ENCODE results near the gene CNGA3.
A peak's percentile ranks its signal among the peaks of the same experiment; 100 is the strongest.
"Not testable (repeated sequence)": the region's sequence is repeated elsewhere in the genome, so short reads cannot be mapped to it uniquely, and the experiment has no call there.

Gene CNGA3

DNA sequence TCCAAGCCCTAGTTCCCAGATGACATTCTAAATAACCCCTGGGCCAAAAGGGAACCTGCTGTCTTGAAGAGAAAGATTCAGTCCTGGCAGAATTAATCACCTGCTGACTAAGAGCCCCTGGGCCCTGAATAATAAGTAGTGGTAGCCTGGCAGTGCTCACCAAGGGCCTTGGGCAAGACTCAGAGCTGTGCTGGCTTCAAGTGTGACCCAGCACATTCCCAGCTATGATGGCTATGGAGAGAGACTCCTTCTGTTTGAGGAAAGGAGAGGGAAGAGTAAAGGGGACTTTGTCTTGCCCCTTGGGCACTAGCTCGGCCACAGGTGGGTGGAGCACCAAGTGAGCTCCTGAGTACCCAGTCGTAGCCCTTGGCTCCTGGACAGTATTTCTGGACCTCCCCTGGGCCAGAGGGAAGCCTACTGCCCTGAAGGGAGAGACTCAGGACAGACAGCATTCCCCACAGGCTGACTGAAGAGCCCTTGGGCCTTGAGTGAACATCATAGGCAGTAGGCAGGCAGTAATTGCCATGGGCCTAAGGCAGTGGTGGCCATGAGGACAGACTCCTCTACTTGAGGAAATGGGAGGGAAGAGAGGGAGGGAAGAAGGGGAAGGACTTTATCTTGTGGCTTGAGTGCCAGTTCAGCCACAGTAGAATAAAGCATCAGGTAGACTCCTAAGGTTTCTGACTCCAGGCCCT, 58.4 kb downstream of the CNGA3 start:
- DNase-seq (ENCODE audit: low spot score), result no peak

- DNase-seq (ENCODE audit: low spot score), result no peak
Observed at GRCh38 chr2:98405301-98405700, 59.0 kb downstream of the CNGA3 start.

DNA sequence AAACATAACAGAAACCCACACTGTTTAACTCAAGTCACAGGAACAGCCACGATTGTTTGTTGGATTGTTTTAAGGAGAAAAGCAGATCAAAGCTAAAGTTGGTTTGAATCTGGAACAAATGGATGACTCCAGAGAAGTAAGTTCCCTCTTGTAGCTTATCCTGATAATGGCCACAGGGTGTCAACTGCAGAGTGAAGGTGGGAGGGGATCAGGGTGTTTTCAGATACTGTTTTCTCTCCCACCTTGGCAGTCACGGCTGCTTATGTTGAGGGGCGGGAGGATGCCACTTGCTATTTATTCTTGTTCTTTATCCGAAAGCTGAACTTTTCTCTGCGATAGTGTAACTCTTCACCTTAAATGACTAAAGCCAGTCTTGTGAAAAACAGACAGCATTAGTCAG, 61.9 kb downstream of the CNGA3 start:
- no peak for DNase-seq (ENCODE audit: low spot score)

GRCh38 chr2:98412751-98413458, 66.6 kb downstream of the CNGA3 start:
- DNase-seq (ENCODE audit: low spot score), result peak; percentile 63

GRCh38 chr2:98414246-98414645, 68.0 kb downstream of the CNGA3 start:
- DNase-seq (ENCODE audit: low spot score), result not testable (repeated sequence)

GRCh38 chr2:98415719-98416248, 69.5 kb downstream of the CNGA3 start:
- DNase-seq (ENCODE audit: low spot score), result not testable (repeated sequence)

GRCh38 chr2:98416383-98417159, 70.3 kb downstream of the CNGA3 start:
- no peak for DNase-seq (ENCODE audit: low spot score)

DNA sequence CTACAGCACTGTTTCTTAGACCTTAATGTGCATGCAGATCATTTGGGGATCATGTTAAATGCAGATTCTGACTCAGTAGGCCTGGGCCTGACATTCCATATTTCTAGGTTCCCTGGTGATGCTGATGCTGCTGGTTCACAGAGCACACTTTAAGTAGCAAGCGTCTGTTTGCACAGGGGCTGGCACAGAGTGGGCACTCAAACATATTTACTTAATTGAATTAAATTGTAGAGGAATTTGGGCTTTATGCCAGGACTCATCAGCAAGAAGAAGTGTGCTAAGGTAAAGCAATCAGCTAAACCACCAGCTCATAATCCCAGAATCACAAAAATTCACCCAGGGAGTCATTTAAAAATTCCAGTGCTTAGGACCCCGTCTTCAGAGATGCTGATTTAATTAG, 73.3 kb downstream of the CNGA3 start:
- no peak for DNase-seq (ENCODE audit: low spot score)

- DNase-seq (ENCODE audit: low spot score), result no peak
Observed at GRCh38 chr2:98419977-98420725, 73.9 kb downstream of the CNGA3 start.

GRCh38 chr2:98422449-98422848, 76.2 kb downstream of the CNGA3 start:
- DNase-seq (ENCODE audit: low spot score), result no peak

GRCh38 chr2:98426771-98427170, 80.5 kb downstream of the CNGA3 start:
- no peak for DNase-seq (ENCODE audit: low spot score)

DNA sequence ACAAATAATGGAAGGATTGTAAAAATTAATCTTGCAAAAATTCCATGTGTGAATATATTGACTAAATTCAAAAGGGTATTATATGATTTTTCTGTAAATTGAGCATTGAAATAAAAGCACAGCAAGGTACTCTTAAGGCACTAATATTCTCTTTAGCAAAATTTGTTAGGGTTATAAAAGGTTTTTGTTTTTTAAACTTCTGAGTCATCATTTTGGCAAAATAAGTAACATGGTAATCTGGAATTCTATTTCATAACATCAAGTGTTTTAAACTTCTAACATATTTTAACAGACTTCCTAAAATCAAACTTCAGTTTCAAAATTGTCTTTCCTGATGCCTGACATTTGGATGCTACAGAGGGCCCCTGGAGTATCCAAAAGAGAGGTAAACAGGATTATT, 85.9 kb downstream of the CNGA3 start:
- DNase-seq (ENCODE audit: low spot score), result no peak

DNA sequence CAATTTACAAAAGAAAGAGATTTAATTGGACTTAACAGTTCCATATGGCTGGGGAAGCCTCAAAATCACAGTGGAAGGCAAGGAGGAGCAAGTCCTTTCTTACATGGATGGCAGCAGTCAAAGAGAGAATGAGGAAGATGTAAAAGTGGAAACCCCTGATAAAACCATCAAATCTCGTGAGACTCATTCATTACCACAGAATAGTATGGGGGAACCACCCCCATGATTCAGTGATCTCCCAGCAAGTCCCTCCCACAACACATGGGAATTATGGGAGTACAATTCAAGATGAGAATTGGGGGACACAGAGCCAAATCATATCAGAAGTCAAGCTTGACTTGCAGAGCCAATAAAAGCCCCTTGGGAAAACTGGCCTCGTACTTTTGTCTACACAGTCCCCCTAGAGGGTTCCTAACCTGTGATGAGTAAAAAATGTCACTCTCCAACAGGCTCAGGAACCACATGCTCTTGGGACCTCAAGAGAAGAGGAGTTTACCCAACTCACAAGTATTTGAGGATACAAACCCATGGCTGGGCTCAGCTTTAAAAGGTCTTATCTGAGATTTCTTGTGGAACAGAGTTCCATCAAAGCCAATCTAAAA, 87.2 kb downstream of the CNGA3 start:
- no peak for DNase-seq (ENCODE audit: low spot score)

- no peak for DNase-seq (ENCODE audit: low spot score)
Observed at GRCh38 chr2:98434492-98434891, 88.2 kb downstream of the CNGA3 start.

- not testable (repeated sequence) for DNase-seq (ENCODE audit: low spot score)
Observed at GRCh38 chr2:98435670-98436069, 89.4 kb downstream of the CNGA3 start.

GRCh38 chr2:98436734-98437133, 90.5 kb downstream of the CNGA3 start:
- no peak for DNase-seq (ENCODE audit: low spot score)

GRCh38 chr2:98438190-98439133, 92.2 kb downstream of the CNGA3 start:
- DNase-seq (ENCODE audit: low spot score), result no peak

GRCh38 chr2:98441706-98442450, 95.6 kb downstream of the CNGA3 start:
- no peak for DNase-seq (ENCODE audit: low spot score)

- no peak for DNase-seq (ENCODE audit: low spot score)
Observed at GRCh38 chr2:98442488-98442887, 96.2 kb downstream of the CNGA3 start.

Data from hematopoietic multipotent progenitor cell treated with erythropoietin and hydrocortisone succinate and interleukin-3 and kit ligand, for 17 days (in vitro differentiated cells).